Left renal pelvis (tissue), 4 donors: ENCODE results near the gene SLC35G6. TPM values are rescaled to one million over a fixed set of nuclear protein-coding genes. Genes with fewer than 3 reads are reported as not detected.
"Not testable (repeated sequence)": the region's sequence is repeated elsewhere in the genome, so short reads cannot be mapped to it uniquely, and the experiment has no call there.

Experiments
- DNase-seq, 4 donors: peaks; one replicate each; pipeline ENCODE4 v3.0.0-alpha.2; 2013; ENCODE audit warnings: low read depth in 4 of 4, low spot score in 3 of 4
- polyA plus RNA-seq, 4 donors: library from polyadenylated mRNA; unstranded; fragments of 120-200 nt; gene quantifications; one replicate each; pipeline ENCODE4 v1.2.1, GENCODE V29; 2013; ENCODE audit not compliant: insufficient read length in 4 of 4

The SLC35G6 gene
- polyA plus RNA-seq, 4 donors = 0.12 to 0.46 TPM; not detected in 2

DNA sequence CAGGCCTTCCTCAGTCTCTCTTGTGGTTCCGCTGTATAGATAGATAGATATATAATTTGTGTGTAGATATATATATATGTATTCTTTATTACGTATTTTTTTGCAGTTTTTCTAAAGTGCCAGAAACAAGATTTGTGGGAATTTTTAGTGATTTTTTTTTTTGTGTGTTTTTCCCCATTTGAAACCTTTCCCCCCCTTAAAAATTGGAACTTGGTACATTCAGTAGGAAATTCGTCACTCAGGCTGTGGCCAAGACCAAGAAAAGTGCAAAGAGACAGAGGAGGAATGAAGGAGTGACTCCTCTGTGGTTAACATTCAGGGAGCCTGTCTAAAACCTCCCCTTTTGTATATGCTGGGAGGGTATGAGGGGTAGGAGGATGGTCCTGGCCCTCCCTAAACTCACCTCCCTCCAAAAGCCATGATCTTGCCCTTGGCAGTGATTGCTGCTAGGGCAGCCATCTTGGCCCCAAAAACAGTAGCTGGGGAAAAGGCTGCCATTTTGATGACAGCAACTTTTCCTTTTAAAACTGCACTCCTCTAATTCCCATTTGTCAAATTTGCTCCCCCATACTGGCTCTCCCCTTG, 21.2 kb upstream of the SLC35G6 start:
- no peak for DNase-seq

DNA sequence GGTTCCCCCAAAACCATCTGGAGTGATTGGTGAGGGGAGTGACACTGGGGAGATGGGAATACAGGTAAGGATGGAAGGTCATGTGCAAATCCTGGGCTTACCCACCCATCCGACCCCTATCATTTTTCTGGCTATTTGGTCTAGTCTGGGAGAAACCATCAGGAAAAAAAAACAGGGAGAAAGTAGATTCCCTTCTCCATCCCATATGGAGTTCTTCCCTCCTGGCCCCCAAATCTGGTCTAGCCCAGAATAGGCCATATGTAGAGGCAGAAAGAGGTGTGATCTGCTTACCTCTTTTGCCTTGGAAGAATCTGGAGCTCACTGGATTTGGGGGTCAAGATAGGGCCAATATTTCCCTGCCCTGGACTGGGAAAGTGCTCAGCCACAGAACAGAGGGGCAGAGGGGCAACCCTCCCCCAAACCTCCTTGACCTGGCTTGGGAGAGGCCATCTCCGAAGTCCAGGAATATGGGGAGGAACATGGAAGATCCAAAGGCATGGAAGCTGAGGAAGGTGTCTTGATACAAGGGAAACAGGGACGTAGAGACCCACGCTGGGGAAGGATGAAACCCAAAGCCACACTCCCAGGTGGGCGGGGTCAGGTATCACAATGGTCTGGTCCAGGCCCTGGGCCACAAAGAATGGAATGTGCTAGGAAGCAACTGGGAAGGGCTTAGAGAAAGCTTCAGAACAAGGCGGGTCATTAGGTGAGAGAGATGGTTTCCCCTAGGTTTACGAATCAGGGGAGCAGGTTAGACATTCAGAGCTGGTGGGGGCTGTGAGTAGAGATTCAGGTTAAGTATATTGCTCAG, 20.2 kb upstream of the SLC35G6 start:
- no peak for DNase-seq

DNA sequence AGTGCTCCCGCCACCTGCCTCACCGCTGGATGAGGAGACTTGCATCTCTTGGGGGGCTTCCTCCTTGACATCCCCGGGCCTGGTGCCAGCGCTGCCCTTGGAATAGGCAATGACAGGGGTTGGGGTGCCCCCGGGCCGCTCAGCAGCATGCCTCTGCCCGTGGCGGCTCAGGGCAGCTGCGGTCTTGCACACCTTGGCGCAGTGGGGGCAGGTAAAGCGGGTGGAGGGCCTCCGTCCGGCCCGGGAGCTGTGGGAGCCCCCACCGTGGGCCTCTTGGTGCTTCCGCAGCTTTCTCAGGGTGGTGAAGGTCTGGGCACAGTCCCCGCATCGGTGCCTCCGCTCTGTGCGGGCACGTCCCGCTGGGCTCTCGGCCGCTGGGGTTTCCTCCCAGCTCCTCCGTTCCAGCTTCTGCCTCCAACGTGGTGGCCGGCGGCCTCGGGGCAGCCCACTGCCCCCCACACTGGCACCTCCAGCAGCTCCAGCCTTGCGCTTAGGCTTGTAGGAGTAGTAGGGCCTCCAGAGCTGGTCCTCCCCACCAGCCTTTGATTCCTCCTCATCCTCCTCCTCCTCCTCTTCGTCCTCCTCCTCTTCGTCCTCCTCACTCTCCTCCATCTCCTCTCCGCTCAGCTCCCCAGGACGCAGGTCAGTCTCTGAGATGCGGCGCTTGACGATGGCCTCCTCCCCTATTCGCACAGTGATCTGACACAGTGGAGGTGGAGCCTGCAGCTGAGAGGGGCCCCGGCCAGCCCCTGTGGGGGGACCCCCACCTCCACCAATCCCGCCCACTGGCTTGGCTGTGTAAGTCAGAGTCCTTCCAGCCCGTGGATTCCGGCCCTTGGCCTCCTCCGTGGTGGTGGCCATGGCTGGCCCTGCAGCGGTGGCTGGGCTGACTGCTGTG, 18.5 kb upstream of the SLC35G6 start:
- DNase-seq = no peak

DNA sequence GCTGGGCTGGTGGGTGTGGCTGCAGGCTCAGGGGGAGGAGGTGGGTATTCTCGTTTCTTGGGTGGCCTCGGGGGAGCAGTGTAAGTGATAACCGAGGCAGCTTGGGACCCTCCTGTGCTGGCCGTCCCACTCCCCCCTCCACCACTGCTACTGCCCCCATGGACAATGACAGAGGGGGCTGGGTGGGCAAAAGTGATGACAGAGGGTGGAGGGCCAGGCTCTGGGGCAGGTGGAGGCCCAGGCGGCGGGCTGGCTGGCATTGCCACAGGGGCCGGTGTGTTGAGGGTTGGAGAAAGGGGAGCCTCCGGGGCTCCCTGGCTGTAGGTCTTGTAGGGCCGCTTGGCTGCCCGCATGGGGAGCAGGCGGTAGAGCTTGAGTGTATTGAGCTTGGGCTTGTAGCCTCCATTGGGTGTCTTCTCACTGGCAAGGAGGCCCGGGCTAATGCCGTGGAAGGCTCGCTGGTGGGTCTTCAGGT, 17.8 kb upstream of the SLC35G6 start:
- DNase-seq = no peak

DNA sequence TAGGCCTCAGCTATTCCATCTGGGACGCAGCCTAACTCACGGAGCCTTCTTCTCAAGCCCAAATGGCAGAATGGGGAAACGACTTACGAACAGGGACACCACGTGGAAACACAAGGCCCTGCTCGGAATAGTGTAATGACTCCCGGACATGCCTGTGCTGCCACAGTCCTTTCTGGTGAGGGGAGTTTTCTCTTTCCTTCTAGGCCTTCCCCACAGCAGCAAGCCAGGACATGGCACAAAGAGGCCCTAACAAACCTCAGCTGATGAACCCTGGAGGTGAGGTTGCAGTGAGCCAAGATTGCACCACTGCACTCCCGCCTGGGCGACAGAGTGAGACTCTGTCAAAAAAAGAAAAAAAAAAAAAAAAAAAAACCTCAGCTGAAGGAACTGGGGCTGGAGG, 17.2 kb upstream of the SLC35G6 start:
- DNase-seq = no peak

DNA sequence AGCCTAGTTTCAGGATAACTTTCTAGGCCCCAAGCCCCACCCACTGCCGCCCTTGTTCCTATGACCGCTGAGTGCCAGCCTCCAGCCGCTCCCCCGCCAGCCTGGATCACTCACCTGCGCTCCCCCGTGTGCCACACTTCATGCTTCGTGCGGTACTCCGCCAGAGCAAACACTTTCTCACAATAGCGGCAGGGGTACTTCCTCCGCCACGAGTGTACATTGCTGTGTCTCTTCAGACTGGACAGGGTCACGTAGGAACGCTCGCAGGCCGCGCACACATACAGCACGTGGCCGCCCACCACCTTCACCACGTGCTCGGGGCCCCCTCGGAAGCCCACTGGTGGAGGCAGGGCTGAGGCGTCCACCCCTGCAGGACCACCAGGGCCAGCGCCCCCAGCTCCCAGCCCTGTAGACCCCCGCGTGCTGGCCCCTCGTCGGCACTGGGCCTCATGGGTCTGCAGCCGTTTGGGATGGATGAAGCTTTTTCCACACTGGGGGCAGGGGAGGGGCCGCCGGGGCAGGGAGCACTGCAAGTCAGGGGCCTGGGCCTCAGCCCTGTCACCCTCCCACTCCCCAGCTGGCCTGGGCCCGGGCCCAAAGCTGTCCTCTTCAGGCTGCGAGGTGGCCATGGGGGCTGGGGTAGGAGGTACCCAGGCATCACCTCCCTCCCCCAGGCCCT, 15.5 kb upstream of the SLC35G6 start:
- no peak for DNase-seq

- no peak for DNase-seq
Observed at GRCh38 chr17:7466318-7466638, 15.0 kb upstream of the SLC35G6 start.

DNA sequence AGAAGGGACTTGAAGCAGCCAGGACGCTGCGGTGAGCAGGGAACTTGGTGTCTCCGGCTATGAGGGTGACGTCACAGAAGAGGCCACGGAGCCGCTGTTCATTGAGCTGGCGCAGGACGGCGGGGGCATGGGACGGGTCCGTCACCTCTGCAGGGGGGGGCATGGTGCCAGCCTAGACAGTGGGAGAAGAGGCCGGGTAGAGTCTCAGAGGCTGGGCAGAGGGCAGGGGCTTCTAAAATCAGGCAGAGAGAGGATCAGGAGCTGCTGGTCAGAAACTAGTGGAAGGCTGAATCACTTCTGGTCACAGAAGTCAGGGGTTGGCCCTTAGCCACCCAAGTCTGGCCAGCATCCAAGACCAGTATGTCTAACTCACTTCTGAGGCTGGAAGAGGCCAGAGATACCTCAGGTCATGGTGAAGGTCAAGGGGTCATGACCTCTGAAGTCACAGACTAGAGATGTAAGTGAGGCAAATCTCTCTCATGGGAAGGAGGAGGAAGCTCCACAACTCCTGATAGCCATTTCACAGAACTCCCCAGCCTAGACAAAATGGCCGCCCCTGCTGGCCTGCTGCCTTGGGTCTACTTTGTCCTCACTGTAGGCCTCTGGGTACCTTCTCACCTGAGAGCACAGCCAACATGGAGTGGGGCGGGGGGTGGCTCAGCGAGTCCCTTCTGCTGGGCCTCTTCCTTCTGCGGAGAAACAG, 14.5 kb upstream of the SLC35G6 start:
- no peak for DNase-seq

GRCh38 chr17:7467498-7467897, 13.7 kb upstream of the SLC35G6 start:
- DNase-seq = no peak

- DNase-seq = no peak
Observed at GRCh38 chr17:7468290-7468689, 13.0 kb upstream of the SLC35G6 start.

- DNase-seq = no peak
Observed at GRCh38 chr17:7468804-7469389, 12.3 kb upstream of the SLC35G6 start.

DNA sequence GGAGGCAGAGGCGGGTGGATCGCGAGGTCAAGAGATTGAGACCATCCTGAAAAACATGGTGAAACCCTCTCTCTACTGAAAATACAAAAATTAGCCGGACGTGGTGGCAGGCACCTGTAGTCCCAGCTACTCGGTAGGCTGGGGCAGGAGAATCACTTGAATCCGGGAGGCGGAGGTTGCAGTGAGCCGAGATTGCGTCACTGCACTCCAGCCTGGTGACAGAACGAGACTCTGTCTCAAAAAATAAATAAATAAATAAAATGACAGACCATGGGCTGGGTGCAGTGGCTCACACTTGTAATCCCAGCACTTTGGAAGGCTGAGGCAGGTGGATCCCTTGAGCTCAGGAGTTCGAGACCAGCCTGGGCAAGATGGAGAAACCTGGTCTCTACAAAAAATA, 11.4 kb upstream of the SLC35G6 start:
- not testable (repeated sequence) for DNase-seq

DNA sequence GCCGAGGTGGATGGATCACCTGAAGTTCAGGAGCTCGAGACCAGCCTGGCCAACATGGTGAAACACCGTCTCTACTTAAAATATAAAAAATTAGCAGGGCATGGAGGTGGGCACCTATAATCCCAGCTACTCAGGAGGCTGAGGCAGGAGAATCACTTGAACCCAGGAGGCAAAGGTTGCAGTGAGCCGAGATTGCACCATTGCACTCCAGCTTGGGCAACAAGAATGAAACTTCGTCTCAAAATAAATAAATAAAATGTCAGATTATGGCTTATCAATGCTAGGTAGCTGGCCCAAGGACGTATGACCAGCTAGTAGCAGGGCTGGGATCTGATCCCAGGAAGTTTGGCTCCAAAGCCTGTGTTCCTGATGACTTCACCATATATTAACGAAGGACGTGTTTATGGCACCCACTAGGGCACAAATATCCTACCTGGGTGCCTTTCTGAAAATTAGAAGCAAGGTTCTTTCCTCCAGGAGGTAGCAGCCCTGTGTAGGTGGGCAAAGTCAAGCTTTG, 10.7 kb upstream of the SLC35G6 start:
- DNase-seq = not testable (repeated sequence)

GRCh38 chr17:7471729-7472128, 9.5 kb upstream of the SLC35G6 start:
- DNase-seq = no peak

DNA sequence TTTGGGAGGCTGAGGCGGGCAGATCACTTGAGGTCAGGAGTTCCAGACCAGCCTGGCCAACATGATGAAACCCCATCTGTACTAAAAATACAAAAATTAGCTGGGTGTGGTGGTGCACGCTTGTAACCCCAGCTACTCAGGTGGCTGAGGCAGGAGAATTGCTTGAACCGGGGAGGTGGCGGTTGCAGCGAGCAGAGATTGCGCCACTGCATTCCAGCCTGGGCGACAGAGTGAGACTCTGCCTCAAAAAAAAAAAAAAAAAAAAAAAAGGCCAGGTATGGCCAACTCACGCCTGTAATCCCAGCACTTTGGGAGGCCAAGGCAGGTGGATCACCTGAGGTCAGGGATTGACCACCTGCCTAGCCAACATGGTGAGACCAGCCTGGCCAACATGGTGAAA, 6.5 kb upstream of the SLC35G6 start:
- DNase-seq = not testable (repeated sequence)

- no peak for DNase-seq
Observed at GRCh38 chr17:7475764-7476422, 5.4 kb upstream of the SLC35G6 start.

DNA sequence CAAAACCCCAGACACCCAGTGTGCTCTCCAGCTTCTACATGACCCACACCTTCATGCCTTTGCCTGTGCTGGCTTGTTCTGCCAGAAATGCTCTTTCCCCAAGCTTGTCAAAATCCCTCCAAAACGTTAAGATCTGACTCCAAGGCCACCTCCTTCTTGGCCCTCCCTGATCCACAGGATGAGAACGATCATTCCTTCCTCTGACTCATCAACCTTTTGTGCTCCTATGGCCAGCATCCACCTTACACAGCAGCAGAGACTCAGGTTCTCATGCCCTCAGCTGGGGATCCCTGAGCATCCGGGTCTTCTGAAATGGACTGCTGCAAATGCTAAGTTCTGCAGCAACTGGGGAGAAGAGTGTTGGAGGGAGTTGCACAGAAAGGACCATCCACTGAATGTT, 4.8 kb upstream of the SLC35G6 start:
- DNase-seq = no peak

DNA sequence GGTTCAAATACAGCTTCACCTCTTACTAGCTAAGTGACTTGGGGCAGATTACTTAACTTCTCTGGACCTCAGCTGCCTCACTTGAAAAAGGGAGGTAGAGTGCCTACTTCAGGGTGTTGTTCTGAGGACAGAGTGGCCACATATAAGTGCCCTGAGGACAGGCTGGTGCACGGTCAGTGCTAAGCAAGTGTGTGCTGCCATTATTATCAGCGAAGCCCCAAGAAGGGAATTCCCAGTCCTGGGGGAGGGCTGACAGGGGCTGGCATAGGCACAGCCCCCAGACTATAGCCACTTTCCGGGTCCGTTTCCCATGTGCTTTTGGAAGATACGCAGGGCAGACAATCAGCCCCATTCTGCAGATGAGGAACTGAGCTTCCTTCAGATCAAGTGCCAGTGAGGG, 4.3 kb upstream of the SLC35G6 start:
- no peak for DNase-seq
